ENCODE results near the gene IQGAP2. TPM values are rescaled to one million over a fixed set of nuclear protein-coding genes. Genes with fewer than 3 reads are reported as not detected.

IQGAP2 gene
- total and polyA plus RNA-seq, 2 of the 8 experiments (the other 6 are each of a cell fraction or from before 2014, with no cell fraction given), result 19.7 to 66.0 TPM

DNA sequence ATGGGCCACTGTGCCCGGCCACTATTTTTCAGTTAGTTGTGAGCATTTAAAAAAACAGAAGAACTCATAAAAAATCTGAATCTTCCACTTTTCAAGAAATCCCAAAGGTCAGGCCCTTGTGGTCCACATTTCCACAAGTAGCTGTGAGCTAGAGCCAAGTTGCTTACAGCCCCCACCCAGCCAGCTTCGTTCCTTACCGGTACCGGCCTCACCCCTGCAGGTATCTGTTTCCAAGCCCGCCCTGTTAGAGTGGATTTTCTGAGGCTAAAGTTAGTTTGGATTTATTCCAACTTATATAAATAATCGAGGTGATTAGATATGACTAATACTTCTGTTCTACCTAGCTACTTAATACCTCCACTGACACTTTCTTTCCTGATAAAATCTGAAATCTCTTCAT lies 139.2 kb downstream of the IQGAP2 start:
- H3K56ac ChIP-seq (replicated peaks; ENCODE audit: insufficient read length, low read depth, low read length), result no peak overlapping the region
- H4K5ac ChIP-seq (ENCODE audit: insufficient read length, low read depth, low read length), result no peak overlapping the region
- H4K20me1 ChIP-seq (replicated peaks in 1 of 2; ENCODE audit: control insufficient read depth in 1 of 2, insufficient read depth in 2 of 2, low read length in 2 of 2), result no peaks in the 10 kb centered on the region
- H3K14ac ChIP-seq (ENCODE audit: insufficient read length), result no peak overlapping the region
- FAIRE-seq (no peak), DNase-seq (ENCODE audit: low read depth in 1 of 2, low spot score in 2 of 2) (no peak)
- H3K18ac ChIP-seq (ENCODE audit: extremely low read depth, low read length), result no peak overlapping the region
- H3K23ac ChIP-seq (ENCODE audit: insufficient read length), result no peak overlapping the region
- peaks cover 3% of the 10 kb centered on the region; the same call in 1 of the 2 replicates for H3K79me1 ChIP-seq (ENCODE audit: low read depth, low read length)
- H3K4me3 ChIP-seq (ENCODE audit: extremely low read depth in 1 of 4, insufficient read depth in 2 of 4, low read depth in 3 of 4, low read length in 4 of 4), result no peak overlapping the region
- no peak overlapping the region for H2BK15ac ChIP-seq (ENCODE audit: low read length)
- H3K4me1 ChIP-seq (replicated peaks in 1 of 4; ENCODE audit: control insufficient read depth in 3 of 4, insufficient read depth in 4 of 4, low read length in 3 of 4), result peaks cover 0 to 12% (median 2%) of the 10 kb centered on the region in 4 experiments; a peak in 4 of 7 replicates
- H3K9me3 ChIP-seq (ENCODE audit: insufficient read depth in 2 of 2, low read depth in 1 of 2, low read length in 1 of 2), result no peaks in the 10 kb centered on the region
- no peaks in the 10 kb centered on the region; a peak in 2 of 7 replicates for H3K27me3 ChIP-seq (replicated peaks in 1 of 4; ENCODE audit: control insufficient read depth in 3 of 4, extremely low read depth in 1 of 4, insufficient read depth in 3 of 4, low read length in 3 of 4)
- no peak overlapping the region for H2AK5ac ChIP-seq (ENCODE audit: low read depth, low read length)
- H2BK12ac ChIP-seq (ENCODE audit: low read depth, low read length), result no peak overlapping the region
- CTCF ChIA-PET (ENCODE audit: partially characterized antibody), result interaction anchor here (0.6 to 3.6 kb wide), 15 partner anchors 13 to 333 kb away, joined by 3 to 31 read pairs (median 5); partner anchors contain the start of gene IQGAP2
- WGBS, 2 experiments (ENCODE audit: extremely low coverage in 1 of 2, insufficient coverage in 1 of 2, insufficient read length in 1 of 2, insufficient replicate concordance in 2 of 2, low coverage in 1 of 2, low lambda C conversion rate in 2 of 2, missing lambda C conversion rate in 1 of 2), result 91% methylated on average over 6 of the region's 6 CpGs; no CpG with 5 or more reads in 1 of the 2 experiments
- no peaks in the 10 kb centered on the region for H3K23me2 ChIP-seq (ENCODE audit: low read depth, low read length)
- H3K27ac ChIP-seq (ENCODE audit: low read depth, low read length), result no peak overlapping the region
- no peak overlapping the region for H2AFZ ChIP-seq (ENCODE audit: low read length)
- no peak overlapping the region for H3K9ac ChIP-seq (replicated peaks in 1 of 4; ENCODE audit: extremely low read depth in 1 of 4, low read depth in 3 of 4, low read length in 3 of 4)
- H2BK5ac ChIP-seq (ENCODE audit: low read depth, low read length), result no peak overlapping the region
- no peak overlapping the region for H2BK20ac ChIP-seq (ENCODE audit: low read length)
- POLR2A ChIA-PET (ENCODE audit: partially characterized antibody), result no interaction called here
- no peak overlapping the region for H4K8ac ChIP-seq (ENCODE audit: extremely low read depth, insufficient read depth, low read length)
- no peak overlapping the region for H4K91ac ChIP-seq (replicated peaks; ENCODE audit: insufficient read length, low read length)
- H3K4me2 ChIP-seq (ENCODE audit: insufficient read depth in 1 of 2, low read depth in 2 of 2, low read length in 2 of 2), result no peak overlapping the region
- no peak overlapping the region for H3K4ac ChIP-seq (replicated peaks; ENCODE audit: insufficient read length, low read depth, low read length)
- no peak overlapping the region for H2BK120ac ChIP-seq (replicated peaks; ENCODE audit: low read depth, low read length)
- H3K79me2 ChIP-seq (ENCODE audit: control insufficient read depth in 1 of 2, insufficient read depth in 2 of 2, low read length in 2 of 2), result peaks cover 0 to 34% of the 10 kb centered on the region in 2 experiments; a peak in 2 of 4 replicates
- no peaks in the 10 kb centered on the region for H3K36me3 ChIP-seq (ENCODE audit: control insufficient read depth in 2 of 4, insufficient read depth in 4 of 4, low read length in 3 of 4)
- TF ChIP-seq RAD21 (IDR thresholded peaks at IDR 0.05 in 1 of 2, conservative IDR thresholded peaks at IDR 0.05 in 1 of 2; ENCODE audit: low read depth in 2 of 2, low read length in 2 of 2), result no peak
- TF ChIP-seq KDM4A (IDR thresholded peaks at IDR 0.05; ENCODE audit: low read depth, low read length, severe bottlenecking), result no peak
- no peak for TF ChIP-seq BACH1 (IDR thresholded peaks at IDR 0.05; ENCODE audit: low read length)
- no peak for TF ChIP-seq SP4 (IDR thresholded peaks at IDR 0.05; ENCODE audit: low read length)
- no peak for TF ChIP-seq EZH2 (IDR thresholded peaks at IDR 0.05; ENCODE audit: low read depth, low read length, severe bottlenecking)
- no peak for TF ChIP-seq RBBP5 (IDR thresholded peaks at IDR 0.05; ENCODE audit: borderline replicate concordance, low read depth, low read length)
- TF ChIP-seq POLR2A (IDR thresholded peaks at IDR 0.05; ENCODE audit: control extremely low read depth in 1 of 2, low read depth in 2 of 2, low read length in 2 of 2), result no peak
- TF ChIP-seq CTBP2 (IDR thresholded peaks at IDR 0.05; ENCODE audit: borderline replicate concordance, insufficient read depth, insufficient read length, low read length), result no peak
- TF ChIP-seq GTF2F1 (IDR thresholded peaks at IDR 0.05; ENCODE audit: borderline replicate concordance, low read depth, low read length), result no peak
- no peak for TF ChIP-seq SRF (IDR thresholded peaks at IDR 0.05; ENCODE audit: low read depth, low read length)
- TF ChIP-seq, protein P1, sequence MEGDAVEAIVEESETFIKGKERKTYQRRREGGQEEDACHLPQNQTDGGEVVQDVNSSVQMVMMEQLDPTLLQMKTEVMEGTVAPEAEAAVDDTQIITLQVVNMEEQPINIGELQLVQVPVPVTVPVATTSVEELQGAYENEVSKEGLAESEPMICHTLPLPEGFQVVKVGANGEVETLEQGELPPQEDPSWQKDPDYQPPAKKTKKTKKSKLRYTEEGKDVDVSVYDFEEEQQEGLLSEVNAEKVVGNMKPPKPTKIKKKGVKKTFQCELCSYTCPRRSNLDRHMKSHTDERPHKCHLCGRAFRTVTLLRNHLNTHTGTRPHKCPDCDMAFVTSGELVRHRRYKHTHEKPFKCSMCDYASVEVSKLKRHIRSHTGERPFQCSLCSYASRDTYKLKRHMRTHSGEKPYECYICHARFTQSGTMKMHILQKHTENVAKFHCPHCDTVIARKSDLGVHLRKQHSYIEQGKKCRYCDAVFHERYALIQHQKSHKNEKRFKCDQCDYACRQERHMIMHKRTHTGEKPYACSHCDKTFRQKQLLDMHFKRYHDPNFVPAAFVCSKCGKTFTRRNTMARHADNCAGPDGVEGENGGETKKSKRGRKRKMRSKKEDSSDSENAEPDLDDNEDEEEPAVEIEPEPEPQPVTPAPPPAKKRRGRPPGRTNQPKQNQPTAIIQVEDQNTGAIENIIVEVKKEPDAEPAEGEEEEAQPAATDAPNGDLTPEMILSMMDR (IDR thresholded peaks at IDR 0.05; ENCODE audit: control extremely low read depth in 1 of 3, insufficient read depth in 1 of 3, low read depth in 1 of 3, low read length in 3 of 3), result no peak

Data from H1 (cell line).